OCI-LY7 (cell line): Measurements from ENCODE around the gene FOXD1. TPM values are rescaled to one million over a fixed set of nuclear protein-coding genes. Genes with fewer than 3 reads are reported as not detected.

Experiments
- BruUV-seq: library from RNA; stranded (reverse); fragments of 400-500 nt; replicated peaks from 2 replicates; lab custom pipeline; 2021; lab: Mats Ljungman, UMichigan
- CTCF ChIA-PET: fragments of 300-600 bp; sonication (Branson Sonifier 250); formaldehyde crosslinking; loops from one replicate; lab custom pipeline; 2022; ENCODE audit warnings: antibody characterized with exemption; ENCODE audit not compliant: unreplicated experiment; lab: Charles Lee
- POLR2A ChIA-PET: fragments of 300-600 bp; sonication (Branson Sonifier 250); formaldehyde crosslinking; loops from one replicate; lab custom pipeline; 2022; ENCODE audit warnings: antibody characterized with exemption; lab: Charles Lee
- DNase-seq: peaks from one replicate; pipeline ENCODE4 v3.0.0-alpha.2; 2015; ENCODE audit warnings: low spot score
- H2AFZ ChIP-seq: fragments of 200-600 bp; sonication (generic), shearing (Covaris generic); 2 replicates; pipeline ENCODE4 v1.6.1; 2014; ENCODE audit warnings: mild to moderate bottlenecking, antibody characterized with exemption, low read length, moderate library complexity
- H3K27ac ChIP-seq: fragments of 200-600 bp; sonication (generic); 2 replicates; pipeline ENCODE4 v1.5.1; 2014; ENCODE audit warnings: mixed run types, low read depth, mild to moderate bottlenecking, moderate library complexity, low read length, inconsistent platforms; ENCODE audit not compliant: poor library complexity, severe bottlenecking
- H3K36me3 ChIP-seq: fragments of 200-600 bp; sonication (generic); 2 replicates; pipeline ENCODE4 v1.6.1; 2014; ENCODE audit warnings: mild to moderate bottlenecking, antibody characterized with exemption, low read length, moderate library complexity, mixed read lengths; ENCODE audit not compliant: insufficient read depth
- H3K4me1 ChIP-seq: fragments of 200-600 bp; sonication (generic); 2 replicates; pipeline ENCODE4 v1.5.1; 2014; ENCODE audit warnings: mild to moderate bottlenecking, low read length; ENCODE audit not compliant: insufficient read depth, poor library complexity, severe bottlenecking
- H3K4me2 ChIP-seq: fragments of 200-600 bp; sonication (generic); 2 replicates; pipeline ENCODE4 v1.6.1; 2014; ENCODE audit warnings: mild to moderate bottlenecking, low read length
- H3K4me3 ChIP-seq: fragments of 200-600 bp; sonication (generic); 2 replicates; pipeline ENCODE4 v1.5.1; 2014; ENCODE audit warnings: mild to moderate bottlenecking, low read depth, low read length; ENCODE audit not compliant: poor library complexity, severe bottlenecking
- H3K79me2 ChIP-seq: fragments of 200-600 bp; sonication (generic); 2 replicates; pipeline ENCODE4 v1.6.1; 2016; ENCODE audit warnings: low read depth, mild to moderate bottlenecking, low read length, moderate library complexity, mixed read lengths; ENCODE audit not compliant: insufficient read depth
- H3K9me2 ChIP-seq: fragments of 200-600 bp; sonication (generic); 2 replicates; pipeline ENCODE4 v1.6.1; 2016; ENCODE audit warnings: mild to moderate bottlenecking, low read length, mixed read lengths; ENCODE audit not compliant: insufficient read depth
- H3K9me3 ChIP-seq: fragments of 200-600 bp; sonication (generic); 2 replicates; pipeline ENCODE4 v1.6.1; 2014; ENCODE audit warnings: mild to moderate bottlenecking, mixed run types, low read length, mixed read lengths
- H4K20me1 ChIP-seq: fragments of 200-600 bp; sonication (generic); 2 replicates; pipeline ENCODE4 v1.6.1; 2014; ENCODE audit warnings: mild to moderate bottlenecking, antibody characterized with exemption, low read length, moderate library complexity, mixed read lengths; ENCODE audit not compliant: insufficient read depth
- EZH2phosphoT487 ChIP-seq: fragments of 200-600 bp; sonication (generic); IDR thresholded peaks from 2 replicates; pipeline ENCODE4 v1.6.1; 2018; ENCODE audit warnings: low read depth, borderline replicate concordance, mild to moderate bottlenecking, mixed run types, antibody characterized with exemption, low read length, moderate library complexity, mixed read lengths
- intact Hi-C: fragments of 100-400 bp; cut with micrococcal nuclease; formaldehyde crosslinking; loops from one replicate; pipeline ENCODE4 v1.10.0; 2022; ENCODE audit not compliant: unreplicated experiment
- total RNA-seq, 2 experiments: library from RNA; depleted of rRNA in 1 of 2; stranded (reverse); fragments of >200 nt in 1 of 2; shearing (Covaris generic) in 1 of 2; gene quantifications; 2 replicates each; pipeline ENCODE4 v1.2.3, GENCODE V29; 2014 to 2022
- TF ChIP-seq, protein P1 (sequence below): fragments of 200-600 bp; sonication (generic); conservative IDR thresholded peaks from 2 replicates; pipeline ENCODE4 v1.5.1; 2014; ENCODE audit warnings: mild to moderate bottlenecking, antibody characterized with exemption, low read length, moderate library complexity, mixed read lengths

FOXD1 gene
- total RNA-seq, 2 experiments from 2014 or later: 1.5 to 5.6 TPM

DNA sequence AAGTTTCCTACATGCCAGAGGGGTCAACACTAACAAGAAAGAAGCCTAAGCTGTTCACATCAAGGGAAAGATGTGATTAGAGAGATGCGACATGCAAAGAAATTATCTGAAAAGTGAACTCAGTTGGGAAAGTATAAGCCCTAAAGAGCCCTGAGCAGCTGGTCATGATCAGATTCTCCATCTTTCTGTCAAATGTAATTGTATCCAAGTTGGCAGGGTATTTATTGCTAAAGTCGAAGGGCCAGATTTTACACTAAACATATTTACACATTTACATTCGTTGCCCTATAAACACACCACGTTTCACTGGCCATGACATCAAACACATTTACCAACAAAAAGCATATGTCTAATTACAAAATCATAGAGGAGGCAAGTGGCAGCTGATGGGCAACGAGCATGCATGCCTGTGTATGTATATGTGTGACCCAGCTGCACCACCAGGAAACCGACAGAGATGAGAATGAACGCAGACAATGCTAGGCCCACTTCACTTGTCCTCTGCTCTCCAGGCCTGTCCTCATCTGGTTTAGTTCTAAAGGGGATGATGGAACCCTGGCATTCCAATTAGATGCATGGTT lies 6.3 kb downstream of the FOXD1 start:
- TF ChIP-seq, protein P1, sequence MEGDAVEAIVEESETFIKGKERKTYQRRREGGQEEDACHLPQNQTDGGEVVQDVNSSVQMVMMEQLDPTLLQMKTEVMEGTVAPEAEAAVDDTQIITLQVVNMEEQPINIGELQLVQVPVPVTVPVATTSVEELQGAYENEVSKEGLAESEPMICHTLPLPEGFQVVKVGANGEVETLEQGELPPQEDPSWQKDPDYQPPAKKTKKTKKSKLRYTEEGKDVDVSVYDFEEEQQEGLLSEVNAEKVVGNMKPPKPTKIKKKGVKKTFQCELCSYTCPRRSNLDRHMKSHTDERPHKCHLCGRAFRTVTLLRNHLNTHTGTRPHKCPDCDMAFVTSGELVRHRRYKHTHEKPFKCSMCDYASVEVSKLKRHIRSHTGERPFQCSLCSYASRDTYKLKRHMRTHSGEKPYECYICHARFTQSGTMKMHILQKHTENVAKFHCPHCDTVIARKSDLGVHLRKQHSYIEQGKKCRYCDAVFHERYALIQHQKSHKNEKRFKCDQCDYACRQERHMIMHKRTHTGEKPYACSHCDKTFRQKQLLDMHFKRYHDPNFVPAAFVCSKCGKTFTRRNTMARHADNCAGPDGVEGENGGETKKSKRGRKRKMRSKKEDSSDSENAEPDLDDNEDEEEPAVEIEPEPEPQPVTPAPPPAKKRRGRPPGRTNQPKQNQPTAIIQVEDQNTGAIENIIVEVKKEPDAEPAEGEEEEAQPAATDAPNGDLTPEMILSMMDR: no peak
- TF ChIP-seq EZH2phosphoT487: no peak
- no peak overlapping the region for H3K4me2 ChIP-seq
- no peaks in the 10 kb centered on the region; the same call in 1 of the 2 replicates for H4K20me1 ChIP-seq
- H3K4me3 ChIP-seq: no peak overlapping the region
- peaks cover 5% of the 10 kb centered on the region for H3K4me1 ChIP-seq
- H3K36me3 ChIP-seq: no peaks in the 10 kb centered on the region
- H3K27ac ChIP-seq: no peak overlapping the region
- no TSS peak for BruUV-seq
- intact Hi-C loops: loop anchor here (10.0 kb wide), 2 partner anchors 308 to 358 kb away; no protein-coding TSS in a partner anchor
- DNase-seq: no peak
- no peak overlapping the region for H2AFZ ChIP-seq
- H3K9me3 ChIP-seq: no peaks in the 10 kb centered on the region
- ChIA-PET CTCF (no interaction called here), POLR2A (no interaction called here)
- H3K79me2 ChIP-seq: no peaks in the 10 kb centered on the region
- H3K9me2 ChIP-seq: no peaks in the 10 kb centered on the region

DNA sequence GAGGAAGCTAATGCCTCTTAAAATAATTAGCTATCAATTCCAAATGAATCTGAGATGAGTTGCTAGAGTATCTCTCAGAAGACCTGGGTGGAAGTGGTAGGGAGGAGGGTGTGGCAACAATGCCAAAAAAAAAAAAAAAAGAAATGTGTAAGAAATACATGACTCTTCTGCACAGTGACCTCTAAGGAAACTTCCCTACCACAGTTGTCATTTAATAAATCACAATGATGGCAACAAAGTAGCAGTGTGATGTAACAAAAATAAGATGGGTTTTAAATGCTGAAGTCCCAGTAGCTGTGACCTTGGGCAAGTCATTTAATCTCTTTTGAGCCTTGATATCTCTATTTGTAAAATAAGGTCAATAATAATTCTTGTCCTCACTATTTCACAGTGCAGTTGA lies 7.2 kb downstream of the FOXD1 start:
- ChIA-PET CTCF (no interaction called here), POLR2A (interaction anchor here (0.6 to 0.7 kb wide), 2 partner anchors 8 to 117 kb away, joined by 6 to 8 read pairs; no protein-coding TSS in a partner anchor)
- DNase-seq: no peak
- no peaks in the 10 kb centered on the region for H3K9me2 ChIP-seq
- H3K4me3 ChIP-seq: no peak overlapping the region
- no peaks in the 10 kb centered on the region for H3K9me3 ChIP-seq
- H3K4me1 ChIP-seq: peaks cover under 1% of the 10 kb centered on the region
- no peak overlapping the region for H2AFZ ChIP-seq
- no peaks in the 10 kb centered on the region for H3K79me2 ChIP-seq
- no peaks in the 10 kb centered on the region; the same call in 1 of the 2 replicates for H4K20me1 ChIP-seq
- no peak overlapping the region for H3K4me2 ChIP-seq
- H3K27ac ChIP-seq: no peak overlapping the region
- TF ChIP-seq, protein P1: no peak
- no peak for TF ChIP-seq EZH2phosphoT487
- BruUV-seq: no TSS peak
- H3K36me3 ChIP-seq: no peaks in the 10 kb centered on the region
- intact Hi-C loops: loop anchor here (10.0 kb wide), 2 partner anchors 307 to 357 kb away; no protein-coding TSS in a partner anchor

DNA sequence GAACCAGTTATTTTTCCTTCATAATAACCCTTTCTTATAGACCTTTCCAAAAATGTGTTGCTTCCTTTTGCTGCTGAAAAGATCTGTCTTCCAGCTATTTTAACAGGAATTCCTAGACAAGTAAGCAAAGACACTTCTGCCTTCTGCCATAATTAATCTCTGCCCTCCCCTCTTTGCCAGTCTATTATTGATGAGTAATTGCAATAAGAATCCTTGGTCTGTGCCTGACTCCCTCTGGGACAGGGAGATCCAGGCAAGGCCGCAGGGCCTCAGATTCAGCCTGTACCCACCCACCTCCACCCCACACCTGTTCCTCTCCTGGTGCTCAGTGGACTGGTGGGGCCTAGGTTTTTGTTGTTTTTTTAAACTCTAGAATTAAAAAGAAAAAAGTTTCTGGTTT lies 8.3 kb downstream of the FOXD1 start:
- intact Hi-C loops: loop anchor here (10.0 kb wide), 2 partner anchors 305 to 355 kb away; no protein-coding TSS in a partner anchor
- POLR2A ChIA-PET: interaction anchor here (0.7 kb wide), 1 partner anchor 15 kb away, joined by 5 read pairs; no protein-coding TSS in a partner anchor
- CTCF ChIA-PET: no interaction called here
- Histone ChIP-seq H3K79me2 (no peaks in the 10 kb centered on the region), H3K9me2 (no peaks in the 10 kb centered on the region), H3K4me1 (no peaks in the 10 kb centered on the region), H3K4me3 (no peak overlapping the region), H2AFZ (no peak overlapping the region), H3K27ac (no peak overlapping the region), H3K9me3 (no peaks in the 10 kb centered on the region), H4K20me1 (no peaks in the 10 kb centered on the region; the same call in 1 of the 2 replicates), H3K4me2 (no peak overlapping the region), H3K36me3 (no peaks in the 10 kb centered on the region)
- TF ChIP-seq, protein P1: no peak
- no peak for TF ChIP-seq EZH2phosphoT487
- BruUV-seq: no TSS peak
- no peak for DNase-seq
